SKM-1 treated with dmso at 0.1 percent for 144 hours (cell line): ENCODE data around the gene S1PR1.

Experiments used
- DNase-seq: peaks from one replicate; lab custom pipeline; 2025; ENCODE audit not compliant: unreplicated experiment; lab: John Stamatoyannopoulos, UW

The S1PR1 gene

GRCh38 chr1:101278845-101279244 is 42.0 kb downstream of the S1PR1 start:
- DNase-seq, result no peak

- no peak for DNase-seq
These were observed 43.3 kb downstream of the S1PR1 start for GRCh38 chr1:101280049-101280592.

GRCh38 chr1:101280942-101281654 is 44.3 kb downstream of the S1PR1 start:
- no peak for DNase-seq

GRCh38 chr1:101281751-101282150 is 44.9 kb downstream of the S1PR1 start:
- no peak for DNase-seq

DNA sequence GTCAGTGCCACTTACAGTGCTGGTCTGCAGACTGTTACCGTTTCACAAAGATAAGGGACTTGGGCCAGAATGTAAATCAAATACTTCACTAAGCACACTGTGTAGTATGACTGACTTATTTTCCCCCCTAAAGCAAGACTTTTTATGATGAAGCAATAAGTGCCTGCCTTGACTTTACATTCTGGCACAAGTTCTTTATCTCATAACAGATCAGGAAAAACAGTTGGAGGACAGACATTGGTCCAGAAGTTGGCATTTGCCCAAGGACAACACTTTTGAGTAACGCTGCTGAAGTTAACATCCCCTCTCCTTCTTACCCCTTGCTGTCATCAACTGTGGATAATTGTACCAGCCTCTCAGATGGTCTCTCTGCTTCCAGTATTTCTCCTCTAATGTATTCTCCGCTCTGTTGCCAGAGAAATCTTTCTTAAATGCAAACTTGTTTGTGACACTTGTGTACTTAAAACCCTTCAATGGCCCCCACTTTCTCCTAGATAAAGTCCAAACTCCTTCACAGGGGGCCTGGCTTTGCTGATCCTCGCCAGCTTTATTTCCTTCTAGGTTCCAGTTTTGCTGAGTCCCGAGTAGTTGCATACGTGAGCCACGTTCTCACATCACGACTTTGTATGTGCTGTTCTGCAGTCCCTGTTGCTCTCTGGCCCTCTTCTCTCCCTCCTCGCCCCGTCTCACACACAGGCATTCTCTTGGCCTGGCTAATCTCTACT is 45.7 kb downstream of the S1PR1 start:
- no peak for DNase-seq

- no peak for DNase-seq
These were observed 46.6 kb downstream of the S1PR1 start for GRCh38 chr1:101283443-101283842.

- DNase-seq, result no peak
These were observed 47.2 kb downstream of the S1PR1 start for GRCh38 chr1:101284021-101284420.

DNA sequence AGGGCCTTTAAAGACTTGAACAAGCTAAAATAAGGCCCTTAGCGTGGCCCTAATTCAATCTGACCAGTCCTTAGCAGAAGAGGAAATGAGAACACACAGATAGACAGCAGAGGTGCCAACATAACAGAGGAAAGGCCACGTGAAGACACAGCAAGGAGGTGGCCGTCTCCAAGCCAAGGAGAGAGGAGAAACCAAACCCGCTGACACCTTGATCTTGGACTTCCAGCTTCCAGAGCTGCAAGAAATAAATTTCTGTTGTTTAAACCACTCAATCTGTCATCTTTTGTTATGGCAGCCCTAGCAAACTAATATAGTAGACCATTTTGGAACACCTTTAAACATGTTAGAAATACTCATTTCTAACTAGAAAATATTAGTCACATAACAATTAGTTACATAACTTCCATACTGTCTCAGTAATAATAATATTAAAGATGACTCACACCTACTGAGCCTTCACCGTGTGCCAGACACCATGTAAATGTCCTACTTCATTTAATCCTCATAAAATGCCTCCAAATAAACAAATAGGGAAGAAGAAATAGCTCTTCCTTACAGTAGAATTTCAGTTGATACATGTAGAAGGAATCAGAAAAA is 47.9 kb downstream of the S1PR1 start:
- DNase-seq, result no peak

DNA sequence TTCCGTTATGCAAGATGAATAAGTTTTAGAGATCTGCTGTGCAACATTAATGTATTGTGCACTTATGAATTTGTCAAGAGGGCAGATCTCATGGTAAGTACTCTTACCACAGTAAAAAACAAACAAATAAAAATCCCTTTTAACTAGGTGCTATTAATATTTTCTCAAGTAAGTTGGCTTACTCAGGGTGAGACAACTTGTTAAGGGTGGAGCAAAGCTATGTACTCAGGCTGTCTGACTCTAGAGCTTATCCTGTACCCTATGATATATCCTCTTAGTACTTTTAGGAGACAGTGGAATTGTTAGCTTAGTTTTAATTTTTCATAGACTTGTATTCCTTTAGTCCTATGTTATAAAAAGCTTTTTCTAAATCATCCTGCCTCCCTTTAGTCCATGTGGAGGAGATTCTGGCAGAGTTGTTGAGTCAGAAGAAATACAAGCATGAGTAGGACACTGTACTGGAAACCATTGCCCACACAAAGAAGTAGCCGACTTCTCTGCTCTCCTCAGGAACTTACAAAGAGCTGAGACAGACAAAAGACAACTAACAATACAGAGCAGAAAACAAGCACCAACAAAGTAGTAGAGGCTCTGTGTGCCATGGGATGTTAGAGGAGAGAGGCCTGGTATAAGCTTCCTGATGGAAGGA is 49.2 kb downstream of the S1PR1 start:
- no peak for DNase-seq

GRCh38 chr1:101288491-101288944 is 51.7 kb downstream of the S1PR1 start:
- peak; percentile 43 for DNase-seq

- DNase-seq, result no peak
These were observed 53.5 kb downstream of the S1PR1 start for GRCh38 chr1:101290119-101290921.
